ENCODE measurements around the gene RAD51C.

DNA sequence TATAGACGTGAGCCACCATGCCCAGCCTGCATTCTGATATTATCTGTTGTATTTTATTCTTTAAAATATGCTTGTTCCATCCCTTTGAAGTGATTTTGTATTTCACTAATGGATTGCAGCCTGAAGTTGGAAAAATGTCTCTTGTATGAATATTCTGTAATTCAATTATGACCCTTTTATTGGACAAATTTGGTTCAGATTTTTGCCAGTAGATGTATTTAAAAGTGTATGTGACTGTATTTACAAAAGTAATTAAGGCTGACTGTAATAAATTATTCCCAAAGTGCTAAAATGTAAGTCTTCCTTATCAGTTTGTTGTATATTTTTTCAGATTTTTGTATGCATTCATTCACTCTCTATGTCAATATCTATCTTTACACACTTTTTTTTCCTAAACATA, 87.0 kb downstream of the RAD51C start:
- TF ChIP-seq EZH2 (IDR thresholded peaks at IDR 0.05): no peak
- TF ChIP-seq, protein P1, sequence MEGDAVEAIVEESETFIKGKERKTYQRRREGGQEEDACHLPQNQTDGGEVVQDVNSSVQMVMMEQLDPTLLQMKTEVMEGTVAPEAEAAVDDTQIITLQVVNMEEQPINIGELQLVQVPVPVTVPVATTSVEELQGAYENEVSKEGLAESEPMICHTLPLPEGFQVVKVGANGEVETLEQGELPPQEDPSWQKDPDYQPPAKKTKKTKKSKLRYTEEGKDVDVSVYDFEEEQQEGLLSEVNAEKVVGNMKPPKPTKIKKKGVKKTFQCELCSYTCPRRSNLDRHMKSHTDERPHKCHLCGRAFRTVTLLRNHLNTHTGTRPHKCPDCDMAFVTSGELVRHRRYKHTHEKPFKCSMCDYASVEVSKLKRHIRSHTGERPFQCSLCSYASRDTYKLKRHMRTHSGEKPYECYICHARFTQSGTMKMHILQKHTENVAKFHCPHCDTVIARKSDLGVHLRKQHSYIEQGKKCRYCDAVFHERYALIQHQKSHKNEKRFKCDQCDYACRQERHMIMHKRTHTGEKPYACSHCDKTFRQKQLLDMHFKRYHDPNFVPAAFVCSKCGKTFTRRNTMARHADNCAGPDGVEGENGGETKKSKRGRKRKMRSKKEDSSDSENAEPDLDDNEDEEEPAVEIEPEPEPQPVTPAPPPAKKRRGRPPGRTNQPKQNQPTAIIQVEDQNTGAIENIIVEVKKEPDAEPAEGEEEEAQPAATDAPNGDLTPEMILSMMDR (IDR thresholded peaks at IDR 0.05): no peak
- no peak for TF ChIP-seq EZH2phosphoT487 (IDR thresholded peaks at IDR 0.05)

Measured in neural progenitor cell (in vitro differentiated cells).